Measurements from ENCODE around the gene MT3.

The MT3 gene

DNA sequence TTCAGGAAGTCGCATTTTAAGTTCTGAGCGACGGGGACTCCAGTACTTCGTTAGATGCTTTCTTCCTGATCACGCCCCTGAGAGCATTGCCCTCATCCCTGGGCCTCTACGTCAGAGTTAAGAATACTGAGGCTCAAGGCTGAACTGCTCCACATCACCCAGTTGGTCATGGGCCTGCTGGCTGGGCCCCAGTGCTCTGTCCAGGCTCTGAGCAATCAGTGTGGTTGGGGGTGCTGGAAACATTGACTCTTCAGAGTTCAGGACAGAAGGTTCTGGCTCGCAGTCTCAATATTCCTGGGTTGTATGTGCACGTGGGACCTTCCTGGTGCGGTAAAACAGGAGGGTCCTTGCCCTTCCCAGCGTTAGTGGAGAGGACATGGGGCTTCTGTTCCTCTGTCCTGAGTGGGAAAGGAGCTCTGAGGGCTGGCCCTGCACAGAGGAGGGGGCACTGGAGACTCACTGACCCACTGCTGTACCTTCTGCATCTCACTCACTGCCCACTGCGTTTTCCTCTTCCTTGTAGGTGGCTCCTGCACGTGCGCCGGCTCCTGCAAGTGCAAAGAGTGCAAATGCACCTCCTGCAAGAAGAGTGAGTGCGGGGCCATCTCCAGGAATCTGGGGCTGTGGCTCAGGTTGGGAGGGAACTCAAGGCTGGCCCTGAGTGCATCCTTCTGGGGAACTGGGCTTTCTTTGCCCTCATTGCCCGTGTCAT lies 36.8 kb downstream of the MT3 start:
- intact Hi-C loops (cut with DNase I): no loop called here

DNA sequence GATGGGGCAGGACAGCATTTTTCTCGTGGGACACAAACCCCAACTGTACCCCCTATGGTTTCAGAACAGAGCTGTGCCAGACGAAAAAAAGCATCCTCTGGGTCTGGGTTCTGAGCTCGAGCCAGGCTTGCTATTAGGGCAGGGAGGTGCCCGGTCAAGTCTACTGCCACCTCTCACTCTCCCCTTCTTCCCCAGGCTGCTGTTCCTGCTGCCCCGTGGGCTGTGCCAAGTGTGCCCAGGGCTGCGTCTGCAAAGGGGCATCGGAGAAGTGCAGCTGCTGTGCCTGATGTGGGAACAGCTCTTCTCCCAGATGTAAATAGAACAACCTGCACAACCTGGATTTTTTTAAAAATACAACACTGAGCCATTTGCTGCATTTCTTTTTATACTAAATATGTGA lies 37.4 kb downstream of the MT3 start:
- intact Hi-C loops (cut with DNase I): no loop called here

More for the DNA sequence above, 36.8 kb downstream of the MT3 start:
- DNase-seq: no peak

DNA sequence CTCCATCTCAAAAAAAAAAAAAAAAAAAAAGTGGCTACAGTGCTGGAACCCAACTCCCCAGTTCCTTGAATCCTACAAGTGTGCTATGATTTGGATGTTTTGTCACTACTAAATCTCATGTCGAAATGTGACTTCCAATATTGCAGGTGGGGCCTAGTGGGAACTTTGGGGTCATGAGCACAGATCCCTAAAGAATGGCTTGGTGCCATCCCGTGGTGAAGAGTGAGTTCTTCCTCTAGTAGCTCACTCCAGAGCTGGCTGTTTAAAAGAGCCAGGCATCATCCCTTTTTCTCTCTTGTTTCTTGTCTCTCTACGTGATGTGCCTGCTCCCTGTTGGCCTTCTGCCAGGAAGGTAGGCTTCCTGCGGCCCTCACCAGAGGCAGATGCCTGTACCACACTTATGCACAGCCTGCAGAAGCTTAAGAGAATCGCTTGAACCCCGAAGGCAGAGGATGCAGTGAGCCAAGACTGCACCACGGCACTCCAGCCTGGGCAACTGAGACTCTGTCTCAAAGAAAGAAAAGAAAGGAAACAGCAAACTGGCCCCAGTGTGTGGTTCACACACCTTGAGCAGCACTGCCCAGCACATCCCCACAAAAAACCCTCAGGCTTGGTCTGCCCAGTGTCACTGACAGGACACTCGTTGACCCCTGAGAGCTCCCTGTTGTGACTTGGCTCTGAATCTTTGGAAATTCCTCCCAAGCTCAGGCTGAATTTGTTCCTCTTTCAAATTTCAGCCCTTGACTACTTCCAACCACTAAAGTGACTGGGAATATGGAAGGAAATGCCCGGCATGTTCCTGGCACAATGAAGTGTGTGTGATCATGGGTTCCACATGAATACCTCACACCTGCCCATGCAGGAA lies 39.4 kb downstream of the MT3 start:
- DNase-seq: no peak
- intact Hi-C loops (cut with DNase I): no loop called here

More for the DNA sequence above, 37.4 kb downstream of the MT3 start:
- DNase-seq: no peak

DNA sequence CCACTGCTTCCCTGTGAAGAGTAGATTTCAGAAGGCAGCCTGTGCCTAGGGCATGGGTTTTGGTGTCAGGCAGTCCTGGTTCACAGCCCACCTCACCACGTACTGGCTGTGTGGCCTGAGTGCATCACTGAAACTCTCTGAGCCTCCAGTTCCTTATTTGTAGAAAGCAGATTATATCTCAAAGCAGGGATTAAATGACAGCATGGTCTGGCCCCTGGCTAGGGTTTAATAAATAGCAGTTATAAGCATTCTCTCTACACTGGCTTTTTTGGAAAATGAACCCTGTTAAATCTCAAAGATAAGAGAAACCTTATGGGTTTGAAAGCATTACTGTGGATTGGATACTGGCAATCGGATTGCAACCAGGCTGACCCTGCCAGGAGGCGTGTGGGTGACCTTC lies 40.2 kb downstream of the MT3 start:
- intact Hi-C loops (cut with DNase I): no loop called here
- DNase-seq: no peak

DNA sequence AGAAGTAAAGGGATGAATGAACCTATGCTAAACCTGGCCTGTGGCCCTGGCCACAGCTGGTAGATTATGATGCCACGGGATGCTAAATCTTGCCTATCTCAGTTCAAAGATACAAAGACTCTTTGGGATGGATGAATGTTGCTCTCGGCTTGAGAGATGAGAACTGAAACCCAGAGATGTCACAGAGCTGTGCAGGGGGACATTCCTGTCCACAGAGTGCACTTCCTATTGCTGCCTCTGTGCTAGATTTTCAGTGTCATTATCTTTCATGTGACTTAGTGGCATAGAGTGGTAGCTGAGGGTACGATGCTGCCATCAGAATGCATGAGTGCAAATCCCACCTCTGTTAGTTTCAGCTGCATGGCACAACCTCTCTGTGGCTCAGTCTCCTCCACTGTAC lies 40.8 kb downstream of the MT3 start:
- DNase-seq: no peak
- intact Hi-C loops (cut with DNase I): no loop called here

DNA sequence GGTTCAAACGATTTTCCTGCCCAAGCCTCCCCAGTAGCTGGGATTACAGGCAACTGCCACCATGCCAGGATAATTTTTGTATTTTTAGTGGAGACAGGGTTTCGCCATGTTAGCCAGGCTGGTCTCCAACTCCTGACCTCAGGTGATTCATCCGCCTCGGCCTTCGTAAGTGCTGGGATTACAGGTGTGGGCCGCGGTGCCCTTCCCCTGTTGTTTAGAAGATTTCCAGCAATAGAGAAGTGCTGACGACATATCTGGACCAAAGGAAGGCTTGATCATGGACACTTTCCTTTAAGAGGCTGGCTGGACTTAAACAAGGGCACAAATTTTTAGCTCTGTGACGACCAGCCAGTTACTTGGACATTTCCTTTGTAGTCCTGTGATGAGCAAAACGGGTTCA lies 41.9 kb downstream of the MT3 start:
- intact Hi-C loops (cut with DNase I): no loop called here
- DNase-seq: no peak

DNA sequence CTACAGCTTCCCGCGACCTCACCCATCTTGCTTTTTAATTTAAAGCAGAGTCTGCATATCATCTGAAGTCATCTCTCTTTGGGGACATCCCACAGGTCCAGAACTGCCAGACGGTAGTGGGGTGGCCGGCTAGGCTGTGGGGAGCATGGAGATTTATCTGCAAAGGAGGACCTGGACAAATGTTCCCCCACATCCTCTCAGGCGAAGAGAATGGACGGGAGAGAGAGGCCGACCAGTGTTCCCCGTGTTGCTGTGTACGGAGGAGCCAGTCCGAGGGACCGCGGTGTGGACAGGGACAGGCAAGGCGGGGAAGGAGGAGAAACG lies 42.5 kb downstream of the MT3 start:
- DNase-seq: no peak
- intact Hi-C loops (cut with DNase I): no loop called here

DNA sequence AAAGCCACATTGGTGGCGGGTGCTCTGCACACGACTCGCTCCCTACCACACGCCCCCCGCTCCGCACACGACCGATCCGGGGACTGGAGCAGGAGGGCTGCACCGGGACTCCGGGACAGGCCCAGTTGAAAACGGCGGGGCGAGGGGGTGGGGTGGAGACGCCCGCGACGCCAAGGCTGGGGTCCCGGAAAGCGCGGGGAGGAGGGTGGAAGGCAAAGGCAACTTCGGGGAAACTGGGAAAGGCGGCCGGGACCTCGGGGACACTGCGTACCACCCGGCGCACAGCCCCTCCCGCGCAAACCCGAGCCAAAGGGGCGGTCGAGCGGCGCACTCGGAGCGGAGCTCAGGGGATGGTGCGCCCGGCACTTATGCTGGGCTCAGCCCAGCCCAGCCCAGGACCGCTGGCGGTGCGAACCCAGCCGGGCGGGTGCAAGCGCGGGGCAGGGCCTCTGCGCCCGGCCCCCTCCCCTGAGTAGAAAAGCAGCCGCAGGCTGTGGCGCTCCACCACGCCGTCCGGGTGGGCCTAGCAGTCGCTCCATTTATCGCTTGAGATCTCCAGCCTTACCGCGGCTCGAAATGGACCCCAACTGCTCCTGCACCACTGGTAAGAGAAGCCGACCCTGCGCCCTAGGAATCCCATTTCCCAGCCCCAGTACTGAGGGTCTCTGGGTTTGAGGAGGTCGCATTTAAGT lies 43.0 kb downstream of the MT3 start, which contains the start of gene MT1M:
MT1M (plus strand) TSS at position 504 of the 692 bp plus-strand sequence; CDS start at position 577, 73 bp downstream.
- intact Hi-C loops (cut with DNase I): no loop called here
- peak in 7 of 10 donors; percentile 34 to 91 (median 63) for DNase-seq

DNA sequence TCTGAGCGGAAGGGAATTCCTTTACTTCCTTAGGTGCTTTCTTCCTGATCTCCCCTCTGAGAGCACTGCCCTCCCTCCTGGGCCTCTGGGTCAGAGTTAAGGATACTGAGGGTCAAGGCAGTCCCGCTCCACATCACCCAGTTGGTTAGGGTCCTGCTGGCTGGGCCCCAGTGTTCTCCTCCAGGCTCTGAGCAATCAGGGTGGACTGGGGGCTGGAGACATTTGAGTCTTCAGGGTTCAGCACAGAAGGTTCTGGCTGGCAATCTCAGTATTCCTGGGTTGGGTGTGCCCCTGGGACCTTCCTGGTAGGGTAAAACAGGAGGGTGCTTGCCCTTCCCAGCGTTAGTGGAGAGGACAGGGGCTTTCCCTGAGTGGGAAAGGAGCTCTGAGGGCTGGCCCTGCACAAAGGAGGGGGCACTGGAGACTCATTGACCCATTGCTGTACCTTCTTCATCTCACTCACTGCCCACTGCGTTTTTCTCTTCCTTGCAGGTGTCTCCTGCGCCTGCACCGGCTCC lies 43.6 kb downstream of the MT3 start:
- DNase-seq: no peak
- intact Hi-C loops (cut with DNase I): no loop called here

DNA sequence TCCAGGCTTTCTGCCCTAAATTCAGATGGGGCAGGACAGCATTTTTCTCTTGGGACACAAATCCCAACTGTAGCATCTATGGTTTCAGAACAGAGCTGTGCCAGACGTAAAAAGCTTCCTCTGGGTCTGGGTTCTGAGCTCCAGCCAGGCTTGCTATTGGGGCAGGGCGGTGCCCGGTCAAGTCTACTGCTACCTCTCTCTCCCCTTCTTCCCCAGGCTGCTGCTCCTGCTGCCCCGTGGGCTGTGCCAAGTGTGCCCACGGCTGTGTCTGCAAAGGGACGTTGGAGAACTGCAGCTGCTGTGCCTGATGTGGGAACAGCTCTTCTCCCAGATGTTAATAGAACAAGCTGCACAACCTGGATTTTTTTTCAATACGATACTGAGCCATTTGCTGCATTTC lies 44.2 kb downstream of the MT3 start:
- intact Hi-C loops (cut with DNase I): no loop called here
- DNase-seq: no peak

DNA sequence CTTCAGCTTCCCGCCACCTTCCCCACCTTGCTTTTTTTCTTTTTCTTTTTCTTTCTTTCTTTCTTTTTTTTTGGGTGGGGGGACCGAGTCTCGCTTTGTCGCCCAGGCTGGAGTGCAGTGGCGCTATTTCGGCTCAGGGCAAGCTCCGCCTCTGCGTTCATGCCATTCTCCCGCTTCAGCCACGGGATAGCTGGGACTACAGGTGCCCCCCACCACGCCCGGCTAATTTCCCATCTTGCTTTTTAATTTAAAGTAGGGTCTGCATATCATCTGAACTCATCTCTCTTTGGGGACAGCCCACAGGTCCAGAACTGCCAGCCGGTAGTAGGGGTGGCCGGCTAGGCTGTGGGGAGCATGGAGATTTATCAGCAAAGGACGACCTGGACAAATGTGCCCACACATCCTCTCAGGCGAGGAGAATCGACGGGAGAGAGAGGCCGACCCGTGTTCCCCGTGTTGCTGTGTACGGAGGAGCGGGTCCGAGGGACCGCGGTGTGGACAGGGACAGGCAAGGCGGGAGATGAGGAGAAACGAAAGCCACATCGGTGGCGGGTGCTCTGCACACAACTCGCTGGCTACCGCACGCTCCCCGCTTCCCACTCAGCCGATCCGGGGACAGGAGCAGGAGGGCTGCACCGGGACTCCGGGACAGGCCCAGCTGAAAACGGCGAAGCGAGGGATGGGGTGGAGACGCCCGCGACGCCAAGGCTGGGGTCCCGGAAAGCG lies 45.5 kb downstream of the MT3 start:
- DNase-seq: no peak
- intact Hi-C loops (cut with DNase I): no loop called here

DNA sequence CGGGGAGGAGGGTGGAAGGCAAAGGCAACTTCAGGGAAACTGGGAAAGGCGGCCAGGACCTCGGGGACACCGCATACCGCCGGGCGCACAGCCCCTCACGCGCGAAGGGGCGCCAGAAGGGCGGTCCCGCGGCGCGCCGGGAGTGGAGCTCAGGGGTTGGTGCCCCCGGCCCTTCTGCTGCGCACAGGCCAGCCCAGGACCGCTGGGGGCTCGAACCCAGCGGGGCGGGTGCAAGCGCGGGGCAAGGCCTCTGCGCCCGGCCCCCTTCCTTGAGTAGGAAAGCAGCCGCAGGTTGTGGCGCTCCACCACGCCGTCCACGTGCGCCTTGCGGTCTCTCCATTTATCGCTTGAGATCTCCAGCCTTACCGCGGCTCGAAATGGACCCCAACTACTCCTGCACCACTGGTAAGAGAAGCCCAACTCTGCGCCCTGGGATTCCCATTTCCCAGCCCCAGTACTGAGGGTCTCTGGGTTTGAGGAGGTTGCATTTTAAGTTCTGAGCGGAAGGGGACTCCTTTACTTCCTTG lies 46.2 kb downstream of the MT3 start:
- intact Hi-C loops (cut with DNase I): no loop called here
- DNase-seq: no peak

DNA sequence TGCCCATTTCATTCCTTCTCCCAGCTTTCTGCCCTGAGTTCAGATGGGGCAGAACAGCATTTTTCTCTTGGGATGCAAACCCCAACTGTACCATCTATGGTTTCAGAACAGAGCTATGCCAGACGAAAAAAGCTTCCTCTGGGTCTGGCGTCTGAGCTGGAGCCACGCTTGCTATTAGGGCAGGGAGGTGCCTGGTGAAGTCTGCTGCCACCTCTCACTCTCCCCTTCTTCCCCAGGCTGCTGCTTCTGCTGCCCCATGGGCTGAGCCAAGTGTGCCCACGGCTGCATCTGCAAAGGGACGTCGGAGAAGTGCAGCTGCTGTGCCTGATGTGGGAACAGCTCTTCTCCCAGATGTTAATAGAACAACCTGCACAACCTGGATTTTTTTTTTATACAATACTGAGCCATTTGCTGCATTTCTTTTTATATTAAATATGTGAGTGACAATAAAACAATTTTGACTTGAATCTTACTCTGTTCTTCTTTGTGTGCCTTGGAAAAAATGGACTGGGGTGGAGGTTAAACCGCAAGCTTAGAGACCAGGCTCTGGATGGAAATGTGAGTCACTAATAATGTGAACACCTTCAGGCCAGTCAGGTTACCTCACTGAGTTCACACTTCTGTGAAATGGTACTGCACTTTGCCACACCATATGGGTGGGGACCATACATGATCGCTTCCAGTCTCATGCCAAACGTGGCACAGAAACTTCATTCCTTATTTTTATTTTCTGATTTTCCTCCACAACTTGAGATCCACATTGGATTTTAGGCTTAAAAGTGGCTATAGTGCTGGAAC lies 47.5 kb downstream of the MT3 start:
- intact Hi-C loops (cut with DNase I): no loop called here

DNA sequence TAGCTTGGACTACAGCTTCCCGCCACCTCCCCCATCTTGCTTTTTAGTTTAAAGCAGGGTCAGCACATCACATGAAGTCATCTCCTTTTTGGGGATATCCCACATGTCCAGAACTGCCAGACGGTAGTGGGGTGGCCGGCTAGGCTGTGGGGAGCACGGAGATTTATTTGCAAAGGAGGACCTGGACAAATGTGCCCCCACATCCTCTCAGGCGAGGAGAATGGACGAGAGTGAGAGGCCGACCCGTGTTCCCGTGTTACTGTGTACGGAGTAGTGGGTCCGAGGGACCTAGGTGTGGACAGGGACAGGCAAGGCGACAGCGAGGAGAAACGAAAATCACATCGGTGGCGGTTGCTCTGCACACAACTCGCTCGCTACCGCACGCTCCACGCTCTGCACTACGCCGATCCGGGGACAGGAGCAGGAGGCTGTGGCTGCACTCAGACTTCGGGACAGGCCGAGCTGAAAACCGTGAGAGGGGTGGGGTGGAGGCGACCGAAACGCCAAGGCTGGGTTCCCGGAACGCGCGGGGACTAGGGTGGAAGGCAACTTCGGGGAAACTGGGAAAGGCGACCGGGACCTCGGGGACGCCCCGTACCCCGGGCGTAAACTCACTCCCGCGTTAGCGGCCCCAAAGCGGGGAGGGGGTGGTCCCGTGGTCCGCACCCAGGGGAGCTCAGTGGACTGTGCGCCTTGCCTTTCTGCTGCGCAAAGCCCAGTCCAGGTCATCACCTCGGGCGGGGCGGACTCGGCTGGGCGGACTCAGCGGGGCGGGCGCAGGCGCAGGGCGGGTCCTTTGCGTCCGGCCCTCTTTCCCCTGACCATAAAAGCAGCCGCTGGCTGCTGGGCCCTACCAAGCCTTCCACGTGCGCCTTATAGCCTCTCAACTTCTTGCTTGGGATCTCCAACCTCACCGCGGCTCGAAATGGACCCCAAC lies 48.8 kb downstream of the MT3 start, which contains the start of gene MT1A:
MT1A (plus strand) TSS at position 853 of the 937 bp plus-strand sequence; CDS start at position 926, 73 bp downstream.
- intact Hi-C loops (cut with DNase I): no loop called here
- DNase-seq: peak in 2 of 10 donors; percentile 31 to 89

More for the DNA sequence above, 47.5 kb downstream of the MT3 start:
- DNase-seq: no peak

DNA sequence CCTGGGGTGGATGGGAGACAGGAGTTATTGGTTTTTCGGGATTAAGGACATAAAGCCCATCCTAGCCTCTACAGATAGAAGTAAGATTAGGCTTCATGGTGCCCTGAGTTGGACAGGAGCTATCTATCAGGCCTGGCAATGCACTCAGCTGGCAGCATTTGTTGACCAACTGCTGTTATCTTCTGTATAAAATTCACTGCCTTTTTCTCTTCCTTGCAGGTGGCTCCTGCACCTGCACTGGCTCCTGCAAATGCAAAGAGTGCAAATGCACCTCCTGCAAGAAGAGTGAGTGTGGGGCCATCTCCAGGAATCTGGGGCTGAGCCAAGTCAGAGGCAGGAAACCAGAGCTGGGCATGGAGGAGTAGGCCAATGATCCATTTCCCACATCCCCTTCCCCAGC lies 49.7 kb downstream of the MT3 start:
- intact Hi-C loops (cut with DNase I): no loop called here

DNA sequence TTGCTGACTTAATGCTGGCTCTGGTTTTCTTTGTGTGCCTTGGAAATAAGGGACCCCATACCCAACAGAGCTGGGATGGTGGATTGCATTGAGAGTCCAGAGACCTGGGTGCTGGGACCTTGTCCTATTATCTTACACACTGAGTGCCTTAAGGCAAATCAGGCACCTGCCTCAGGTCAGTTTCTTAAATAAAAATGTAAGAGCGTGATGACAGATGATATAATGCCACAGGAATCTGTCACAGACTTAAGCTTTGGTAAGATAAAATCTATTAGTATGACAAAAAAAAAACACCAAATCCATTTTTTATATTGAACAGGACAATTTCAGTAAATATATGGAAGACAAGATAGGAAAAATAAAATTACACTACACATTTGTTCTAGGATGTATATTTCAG lies 50.7 kb downstream of the MT3 start:
- DNase-seq: no peak
- intact Hi-C loops (cut with DNase I): no loop called here

More for the DNA sequence above, 49.7 kb downstream of the MT3 start:
- no peak for DNase-seq

Data from posterior cingulate gyrus (tissue), 11 donors.